ENCODE results near the gene ABI3BP.

ABI3BP gene

GRCh38 chr3:100836661-100837060, 156.6 kb downstream of the ABI3BP start:
- no peak for DNase-seq (ENCODE audit: extremely low read depth, low read depth)

GRCh38 chr3:100834332-100834731, 158.9 kb downstream of the ABI3BP start:
- no peak for DNase-seq (ENCODE audit: extremely low read depth, low read depth)
- no peak for TF ChIP-seq CTCF (IDR thresholded peaks at IDR 0.05; ENCODE audit: low read depth, low read length)

More at GRCh38 chr3:100836661-100837060, 156.6 kb downstream of the ABI3BP start:
- TF ChIP-seq CTCF (IDR thresholded peaks at IDR 0.05; ENCODE audit: low read depth, low read length) = no peak

- TF ChIP-seq CTCF (IDR thresholded peaks at IDR 0.05; ENCODE audit: low read depth, low read length) = no peak
- no peak for DNase-seq (ENCODE audit: extremely low read depth, low read depth)
These were observed 159.7 kb downstream of the ABI3BP start for GRCh38 chr3:100833483-100833882.

GRCh38 chr3:100831629-100832028, 161.6 kb downstream of the ABI3BP start:
- DNase-seq (ENCODE audit: extremely low read depth, low read depth) = no peak
- no peak for TF ChIP-seq CTCF (IDR thresholded peaks at IDR 0.05; ENCODE audit: low read depth, low read length)

- DNase-seq (ENCODE audit: extremely low read depth, low read depth) = no peak
- TF ChIP-seq CTCF (IDR thresholded peaks at IDR 0.05; ENCODE audit: low read depth, low read length) = no peak
These were observed 162.3 kb downstream of the ABI3BP start for GRCh38 chr3:100830931-100831330.

- DNase-seq (ENCODE audit: extremely low read depth, low read depth) = no peak
- no peak for TF ChIP-seq CTCF (IDR thresholded peaks at IDR 0.05; ENCODE audit: low read depth, low read length)
These were observed 167.6 kb downstream of the ABI3BP start for GRCh38 chr3:100825574-100825973.

GRCh38 chr3:100815583-100815982, 177.6 kb downstream of the ABI3BP start:
- DNase-seq (ENCODE audit: extremely low read depth, low read depth) = no peak
- TF ChIP-seq CTCF (IDR thresholded peaks at IDR 0.05; ENCODE audit: low read depth, low read length) = no peak
